Dedifferentiated amniotic fluid mesenchymal stem cell (primary cell): ENCODE results near the gene CNTN2.

Source experiments
- DNase-seq: peaks from one replicate; pipeline ENCODE4 v3.0.0-alpha.2; 2016; ENCODE audit errors: extremely low spot score

CNTN2 gene, protein sequence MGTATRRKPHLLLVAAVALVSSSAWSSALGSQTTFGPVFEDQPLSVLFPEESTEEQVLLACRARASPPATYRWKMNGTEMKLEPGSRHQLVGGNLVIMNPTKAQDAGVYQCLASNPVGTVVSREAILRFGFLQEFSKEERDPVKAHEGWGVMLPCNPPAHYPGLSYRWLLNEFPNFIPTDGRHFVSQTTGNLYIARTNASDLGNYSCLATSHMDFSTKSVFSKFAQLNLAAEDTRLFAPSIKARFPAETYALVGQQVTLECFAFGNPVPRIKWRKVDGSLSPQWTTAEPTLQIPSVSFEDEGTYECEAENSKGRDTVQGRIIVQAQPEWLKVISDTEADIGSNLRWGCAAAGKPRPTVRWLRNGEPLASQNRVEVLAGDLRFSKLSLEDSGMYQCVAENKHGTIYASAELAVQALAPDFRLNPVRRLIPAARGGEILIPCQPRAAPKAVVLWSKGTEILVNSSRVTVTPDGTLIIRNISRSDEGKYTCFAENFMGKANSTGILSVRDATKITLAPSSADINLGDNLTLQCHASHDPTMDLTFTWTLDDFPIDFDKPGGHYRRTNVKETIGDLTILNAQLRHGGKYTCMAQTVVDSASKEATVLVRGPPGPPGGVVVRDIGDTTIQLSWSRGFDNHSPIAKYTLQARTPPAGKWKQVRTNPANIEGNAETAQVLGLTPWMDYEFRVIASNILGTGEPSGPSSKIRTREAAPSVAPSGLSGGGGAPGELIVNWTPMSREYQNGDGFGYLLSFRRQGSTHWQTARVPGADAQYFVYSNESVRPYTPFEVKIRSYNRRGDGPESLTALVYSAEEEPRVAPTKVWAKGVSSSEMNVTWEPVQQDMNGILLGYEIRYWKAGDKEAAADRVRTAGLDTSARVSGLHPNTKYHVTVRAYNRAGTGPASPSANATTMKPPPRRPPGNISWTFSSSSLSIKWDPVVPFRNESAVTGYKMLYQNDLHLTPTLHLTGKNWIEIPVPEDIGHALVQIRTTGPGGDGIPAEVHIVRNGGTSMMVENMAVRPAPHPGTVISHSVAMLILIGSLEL

DNA sequence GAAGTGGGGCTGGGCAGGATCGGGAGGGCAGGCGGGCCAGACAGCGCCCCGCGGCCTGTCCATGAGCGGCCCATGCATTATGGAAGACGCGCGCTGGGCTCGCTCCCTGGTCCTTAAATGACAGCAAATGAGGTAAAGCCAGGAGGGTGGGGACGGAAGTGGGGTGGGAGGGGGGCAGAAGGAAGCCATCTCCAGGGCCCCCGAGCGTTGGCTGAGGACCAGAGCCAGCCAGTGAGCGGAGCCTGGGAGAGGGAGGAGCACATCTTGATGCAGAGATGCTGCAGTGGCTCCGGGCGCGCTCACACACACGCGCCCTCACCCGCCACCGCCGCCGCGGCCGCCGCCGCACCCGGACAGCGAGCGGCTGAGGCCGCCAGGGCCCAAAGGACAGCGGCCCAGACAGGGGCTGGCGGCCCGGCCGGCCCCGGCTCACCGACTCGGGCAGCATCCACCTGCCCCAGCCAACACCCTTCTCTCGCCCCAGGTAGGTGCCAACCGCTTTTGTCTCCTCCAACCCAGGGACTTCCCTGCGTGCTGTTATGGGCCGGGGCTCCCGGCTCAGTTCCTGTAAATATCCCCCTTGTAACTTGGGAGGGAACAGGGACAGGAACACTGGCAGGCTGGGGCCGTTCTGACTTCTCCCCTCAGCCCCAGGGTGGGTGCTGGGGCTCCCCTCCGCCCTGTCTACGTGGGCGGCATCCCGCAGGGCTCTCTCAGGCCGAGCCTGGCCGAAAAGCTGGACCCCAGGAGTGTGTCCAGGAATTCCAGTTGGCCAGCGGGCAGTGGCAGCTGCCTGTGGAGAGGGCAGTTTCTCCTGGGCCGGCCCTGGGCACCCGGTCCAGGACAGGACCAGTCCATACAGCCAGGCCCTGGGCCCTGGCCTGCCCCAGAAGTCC lies at the start of gene CNTN2:
TSS of gene CNTN2 (plus strand) at position 302 of the 896 bp plus-strand sequence. CDS start 9,974 bp downstream, outside the sequence.
- no peak for DNase-seq

DNA sequence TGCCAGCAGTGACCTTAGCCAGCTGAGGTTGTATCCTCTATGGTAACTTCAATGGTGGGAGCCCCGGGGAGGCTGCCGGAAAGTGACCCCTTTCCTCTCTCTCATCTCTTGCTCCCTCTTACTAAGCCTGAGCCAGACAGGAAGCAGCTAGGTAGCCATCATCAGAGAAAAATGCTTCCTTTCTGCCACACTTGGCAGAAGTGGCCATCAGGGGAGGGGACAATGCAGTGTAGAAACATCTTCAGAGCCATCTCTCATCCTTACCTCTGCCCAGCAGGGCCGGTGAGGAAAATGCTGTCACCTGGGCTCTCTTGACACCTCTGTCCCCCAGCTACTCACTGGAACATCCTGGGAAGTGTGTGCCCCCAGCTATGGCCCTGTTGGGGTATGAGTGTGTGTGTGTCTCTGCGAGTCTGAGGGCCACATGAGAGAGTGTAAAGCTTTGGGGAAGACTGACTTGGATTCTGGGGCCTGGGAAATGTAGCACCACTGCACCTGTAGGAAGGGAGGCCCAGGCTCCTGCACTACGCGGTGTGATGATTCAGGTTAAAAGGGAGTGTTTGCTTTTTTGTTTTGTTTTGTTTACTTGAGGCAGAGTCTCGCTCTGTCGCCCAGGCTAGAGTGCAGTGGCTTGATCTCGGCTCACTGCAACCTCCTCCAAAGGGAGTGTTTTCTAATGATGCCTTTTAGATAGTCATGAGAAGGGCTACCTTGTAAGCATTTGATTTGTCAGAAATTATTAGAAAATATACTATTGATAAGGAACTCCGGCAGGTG lies 48.7 kb upstream of the CNTN2 start:
- no peak for DNase-seq

DNA sequence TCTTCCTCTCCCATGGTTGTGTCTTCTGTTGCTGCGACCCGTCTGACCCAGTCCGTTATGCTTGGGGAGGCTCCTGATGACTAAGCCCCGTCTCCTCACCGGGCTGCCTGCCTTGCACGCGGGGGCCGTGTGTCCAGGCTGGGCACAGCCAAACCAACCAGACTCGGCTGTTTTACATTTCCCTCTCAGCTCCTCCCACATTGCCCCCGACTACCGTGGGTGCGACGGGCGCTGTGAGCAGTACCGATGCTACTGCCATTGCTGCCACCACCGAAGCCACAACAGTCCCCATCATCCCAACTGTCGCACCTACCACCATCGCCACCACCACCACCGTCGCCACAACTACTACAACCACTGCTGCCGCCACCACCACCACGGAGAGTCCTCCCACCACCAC lies 46.0 kb upstream of the CNTN2 start:
- DNase-seq: no peak

DNA sequence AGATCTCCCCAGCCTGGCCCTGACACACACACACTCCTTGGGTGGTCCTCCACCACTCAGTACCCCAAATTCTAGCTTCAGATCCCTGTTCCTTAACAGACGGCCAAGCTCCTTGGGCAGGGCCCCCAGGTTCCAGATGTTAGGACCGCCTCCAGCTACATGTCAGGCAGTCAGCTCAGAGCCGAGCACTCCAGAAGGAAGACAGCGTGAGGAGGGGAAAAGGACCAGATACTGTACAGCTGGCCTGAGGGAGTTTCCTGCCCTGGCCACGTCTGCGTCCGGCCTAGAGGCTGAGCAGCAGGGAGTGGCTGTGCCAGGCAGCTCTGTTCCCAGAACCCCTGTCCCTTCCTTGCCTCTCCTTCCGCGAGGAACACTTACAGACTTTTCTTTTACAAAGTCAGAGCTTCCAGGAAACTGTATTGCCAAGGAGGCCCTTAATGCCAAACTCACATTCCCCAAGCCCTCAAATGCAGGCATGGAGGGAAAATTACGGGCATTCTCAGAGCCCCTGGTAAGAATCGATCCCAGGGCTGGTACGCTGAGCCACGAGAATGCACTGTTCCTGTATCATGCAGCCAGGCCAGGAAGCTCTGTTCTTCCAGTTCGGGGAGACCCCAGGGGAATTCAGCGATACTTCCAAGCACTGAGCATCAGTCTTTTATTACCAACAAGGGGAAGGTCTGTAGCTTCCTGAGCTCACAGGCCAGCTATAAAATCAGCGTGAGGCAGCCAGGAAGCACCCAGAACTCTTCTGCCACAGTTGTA lies 45.2 kb upstream of the CNTN2 start:
- no peak for DNase-seq

DNA sequence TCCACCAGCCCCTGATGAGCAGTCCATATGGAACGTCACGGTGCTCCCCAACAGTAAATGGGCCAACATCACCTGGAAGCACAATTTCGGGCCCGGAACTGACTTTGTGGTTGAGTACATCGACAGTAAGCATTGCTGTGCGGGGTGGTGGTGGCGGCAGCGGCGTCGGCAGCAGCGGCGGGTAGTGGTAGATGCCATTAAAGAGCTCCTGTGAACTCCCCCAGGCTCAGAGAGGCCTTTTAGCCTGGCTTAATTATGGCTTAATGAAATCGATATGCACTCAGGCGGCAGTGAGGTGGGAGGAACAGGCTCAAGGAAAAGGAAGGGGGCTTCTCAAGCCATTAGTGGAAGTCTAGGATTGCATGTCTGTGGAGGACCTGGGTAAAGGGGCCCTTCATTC lies 41.9 kb upstream of the CNTN2 start:
- no peak for DNase-seq

DNA sequence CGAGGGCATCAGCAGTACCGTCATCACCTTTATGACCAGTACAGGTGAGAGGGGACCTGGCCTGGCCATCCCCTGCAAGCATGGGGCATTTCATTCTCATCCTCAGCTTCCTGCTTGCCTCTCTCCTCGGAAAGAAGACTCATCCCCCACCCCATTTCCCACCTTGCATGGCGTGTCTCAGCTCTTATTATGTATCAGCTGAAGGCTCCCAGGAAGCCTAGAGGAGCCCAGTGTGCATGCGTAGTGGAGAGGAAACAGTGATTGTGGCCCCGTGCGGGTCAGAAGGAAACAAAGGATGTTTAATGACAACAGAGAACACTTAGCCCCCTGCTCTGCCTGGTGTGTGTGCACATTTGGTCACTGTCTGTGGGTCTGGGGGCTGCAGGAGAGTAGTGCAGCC lies 40.3 kb upstream of the CNTN2 start:
- DNase-seq: no peak

DNA sequence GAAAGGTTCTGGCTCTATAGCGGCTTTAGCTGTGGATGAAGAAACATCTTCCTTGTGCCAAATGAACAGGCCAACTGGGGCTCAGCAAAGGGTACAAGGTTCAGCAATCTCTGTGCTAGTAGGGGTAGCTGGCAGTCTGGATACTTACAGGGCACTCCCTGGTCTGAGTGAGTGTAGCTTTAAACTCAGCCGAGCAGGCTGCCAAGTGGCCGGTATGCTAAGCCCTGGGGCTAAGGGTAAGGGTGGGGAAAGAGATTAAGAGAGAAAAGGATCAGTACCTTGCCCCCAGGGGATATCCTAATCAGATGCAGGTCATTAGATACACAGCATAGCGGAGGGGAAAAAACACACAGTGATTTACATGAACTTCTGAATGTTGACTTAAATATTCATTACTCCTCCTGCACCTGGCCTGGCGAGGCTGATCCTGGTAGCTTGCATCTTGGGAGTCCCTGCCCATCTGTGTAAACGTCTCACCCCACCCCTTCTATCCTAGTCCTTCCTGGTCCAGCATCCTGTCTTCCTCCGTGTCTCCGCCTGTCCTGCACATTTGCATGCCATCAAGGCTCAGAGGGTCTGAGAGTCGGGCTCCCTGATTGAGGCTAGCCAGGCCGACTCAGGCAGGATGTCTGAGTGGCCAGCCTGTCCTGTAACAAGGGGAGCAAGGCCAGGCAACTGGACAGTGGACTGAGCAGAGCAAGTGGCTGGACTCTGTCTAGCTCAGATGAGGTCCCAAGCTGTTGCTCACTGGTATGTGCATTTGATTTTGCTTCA lies 39.5 kb upstream of the CNTN2 start:
- DNase-seq: no peak

DNA sequence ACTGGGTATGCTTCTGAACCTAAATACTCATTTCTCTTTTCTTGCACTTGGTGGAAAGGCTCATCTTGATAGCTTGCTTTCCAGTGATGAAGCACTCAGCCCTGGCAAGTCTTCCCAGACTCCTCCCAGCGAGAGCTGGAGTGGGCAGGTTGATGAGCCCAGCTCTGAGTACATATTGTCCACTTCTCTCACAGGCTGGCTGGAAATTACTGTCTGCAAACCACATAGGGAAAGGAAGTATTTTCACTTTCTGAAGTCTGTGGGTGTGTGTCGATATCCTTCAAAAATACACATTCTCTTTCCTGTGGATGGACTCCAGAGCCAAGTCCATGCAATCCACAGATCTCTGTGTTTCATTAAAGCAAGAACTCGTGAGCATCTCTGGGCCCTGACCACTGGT lies 38.7 kb upstream of the CNTN2 start:
- no peak for DNase-seq

DNA sequence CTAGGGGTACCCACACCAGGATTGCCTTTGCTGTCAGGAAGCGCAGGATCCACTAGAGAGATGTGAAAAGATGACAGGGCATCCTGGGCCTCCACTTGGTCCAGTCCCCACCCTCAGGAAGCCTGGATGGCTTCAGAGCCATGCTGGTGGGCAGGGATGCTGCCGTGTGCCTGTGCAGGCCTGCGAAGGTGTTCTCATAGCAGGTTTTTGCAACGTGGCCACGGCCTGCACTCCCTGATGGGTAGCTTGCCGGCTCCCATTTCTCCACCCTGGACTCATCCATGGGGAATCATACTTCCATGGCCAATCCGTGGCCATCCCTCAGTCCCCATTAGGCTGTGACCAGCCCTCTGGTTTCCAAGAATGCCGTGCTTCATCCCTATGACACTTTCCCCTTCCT lies 34.1 kb upstream of the CNTN2 start:
- no peak for DNase-seq

DNA sequence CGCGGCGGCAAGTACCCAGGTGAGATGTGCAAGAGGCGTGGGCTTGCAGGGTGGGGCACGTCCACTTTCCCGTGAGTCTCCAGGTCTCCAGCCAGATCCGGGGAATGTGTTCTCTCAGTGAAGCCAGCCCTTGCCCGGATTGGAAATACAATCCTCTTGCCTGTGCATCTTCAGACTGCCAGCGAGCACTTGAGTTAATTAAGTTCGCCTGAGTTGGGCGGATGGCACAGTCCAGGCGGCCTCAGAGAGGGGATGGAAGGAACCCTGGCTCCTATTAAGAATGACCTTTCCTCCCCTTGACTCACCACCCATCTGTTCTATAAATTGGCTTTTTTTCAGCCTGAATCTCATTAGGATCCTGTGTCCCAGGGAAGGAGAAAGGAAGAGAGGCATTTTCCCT lies 33.3 kb upstream of the CNTN2 start:
- DNase-seq: no peak

DNA sequence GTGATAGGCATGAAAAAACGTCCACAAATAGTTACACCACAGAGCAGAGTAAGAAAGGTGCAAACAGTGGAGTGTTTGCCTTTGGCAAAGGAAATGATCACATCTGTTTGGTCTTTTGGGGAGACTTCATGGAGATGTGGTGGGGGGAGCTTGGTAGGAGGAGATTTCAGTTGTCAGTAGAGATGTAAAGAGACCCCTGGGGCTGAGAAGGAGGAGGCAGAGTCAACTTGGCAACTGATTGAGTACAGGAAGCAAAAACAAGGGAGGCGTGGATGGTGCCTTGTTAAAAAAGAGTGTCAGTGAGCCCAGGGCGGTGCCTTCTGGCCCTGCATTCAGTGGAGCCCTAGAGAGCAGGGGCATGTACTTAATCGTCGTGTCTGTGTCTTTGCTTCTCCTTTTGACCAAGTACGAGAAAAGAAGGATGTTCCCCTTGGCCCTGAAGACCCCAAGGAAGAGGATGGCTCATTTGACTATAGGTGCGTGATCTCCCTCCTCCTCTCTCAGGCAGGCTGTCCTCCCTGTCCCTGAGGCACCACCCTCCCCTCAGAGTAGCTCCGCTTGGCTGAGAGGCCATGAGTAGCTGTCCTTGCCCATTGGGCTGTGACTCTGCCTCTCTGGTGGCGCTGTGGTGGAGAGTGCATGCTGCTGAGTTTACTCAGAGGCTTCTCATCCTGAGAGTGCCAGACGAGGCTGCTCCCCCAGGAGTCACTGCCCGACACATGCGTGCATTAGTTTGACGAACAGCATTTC lies 30.4 kb upstream of the CNTN2 start:
- no peak for DNase-seq

DNA sequence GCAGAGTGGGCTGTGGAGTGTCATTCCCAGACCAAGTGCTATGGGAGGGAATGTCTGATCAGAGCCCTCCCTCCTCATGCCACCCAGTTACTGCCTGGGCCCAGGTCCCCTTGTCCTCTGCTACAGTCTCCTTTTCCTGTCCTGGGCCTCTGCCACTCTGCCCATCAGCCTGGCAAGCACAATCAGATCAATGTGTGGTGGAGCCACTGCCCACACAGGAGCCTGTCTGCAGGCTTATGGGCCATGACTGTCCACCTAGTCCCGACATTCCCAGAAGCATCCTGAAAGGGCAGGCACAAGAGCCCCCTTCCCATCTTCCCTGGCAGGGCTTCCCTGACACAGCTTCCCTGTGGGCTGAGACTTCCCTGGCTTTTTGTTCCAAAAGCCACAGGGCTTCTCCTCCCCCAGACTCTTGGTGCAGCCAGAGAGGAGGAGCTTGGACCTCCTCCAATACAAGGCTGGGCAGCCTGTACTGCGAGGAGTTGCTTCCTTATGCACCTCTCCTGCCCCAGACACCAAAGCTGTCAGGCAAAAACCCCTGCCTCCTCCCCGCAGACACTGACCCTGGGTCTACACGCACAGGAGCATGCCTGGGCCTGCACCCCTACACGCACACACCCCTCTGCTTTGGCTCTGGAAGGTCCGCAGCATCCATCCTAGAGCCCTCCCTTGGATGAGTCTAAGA lies 29.2 kb upstream of the CNTN2 start:
- DNase-seq: no peak

DNA sequence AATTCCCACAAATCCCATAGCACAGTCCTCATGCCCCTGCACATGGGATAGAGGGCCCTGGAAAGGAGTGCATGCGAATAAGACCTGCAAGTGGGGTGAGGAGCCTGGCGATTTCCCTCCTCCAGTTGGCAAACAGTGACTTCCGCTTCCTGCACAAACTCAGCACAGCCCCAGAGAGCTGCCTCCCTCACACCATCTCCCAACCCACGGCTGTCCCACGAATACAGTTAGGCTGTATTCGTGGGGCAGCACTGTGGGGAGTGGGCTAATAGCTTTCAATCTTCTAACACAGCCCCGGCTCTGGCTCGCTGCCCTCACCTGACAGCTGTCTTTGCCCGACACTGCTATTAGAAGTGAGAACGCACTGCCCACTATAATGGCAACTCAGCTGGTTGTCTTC lies 28.2 kb upstream of the CNTN2 start:
- no peak for DNase-seq

DNA sequence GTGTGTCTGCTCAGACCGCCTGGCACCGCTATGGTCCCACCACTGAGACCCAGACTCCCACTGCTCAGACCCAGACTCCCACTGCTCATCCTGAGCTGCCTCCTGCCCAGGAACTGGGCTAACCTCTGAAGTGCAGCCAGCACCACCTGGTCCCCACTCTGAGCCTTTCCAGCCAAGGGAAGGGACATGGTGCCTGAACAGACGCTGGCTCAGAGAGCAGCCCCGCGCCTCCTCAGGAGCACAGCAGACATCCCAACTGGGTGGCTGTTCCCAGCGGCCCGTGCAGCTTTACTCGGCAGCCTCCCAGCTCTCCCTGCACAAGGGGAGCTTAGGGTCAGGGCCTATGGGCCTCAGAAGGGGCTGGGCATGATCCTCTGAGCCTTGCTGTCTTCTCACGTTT lies 27.8 kb upstream of the CNTN2 start:
- no peak for DNase-seq

DNA sequence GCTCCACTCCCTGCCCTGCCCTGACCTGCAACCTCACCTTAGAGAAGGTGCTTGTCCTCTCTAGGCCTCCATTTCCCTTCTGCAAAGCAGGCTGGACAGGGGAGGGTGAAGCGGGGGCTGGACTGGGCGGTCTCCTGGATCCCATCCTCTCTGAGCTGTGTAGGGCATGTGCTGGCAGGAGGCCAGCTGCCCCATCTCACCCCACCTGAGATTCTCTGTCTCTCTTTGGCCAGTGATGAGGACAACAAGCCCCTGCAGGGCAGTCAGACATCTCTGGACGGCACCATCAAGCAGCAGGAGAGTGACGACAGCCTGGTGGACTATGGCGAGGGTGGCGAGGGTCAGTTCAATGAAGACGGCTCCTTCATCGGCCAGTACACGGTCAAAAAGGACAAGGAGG lies 26.9 kb upstream of the CNTN2 start:
- DNase-seq: no peak

DNA sequence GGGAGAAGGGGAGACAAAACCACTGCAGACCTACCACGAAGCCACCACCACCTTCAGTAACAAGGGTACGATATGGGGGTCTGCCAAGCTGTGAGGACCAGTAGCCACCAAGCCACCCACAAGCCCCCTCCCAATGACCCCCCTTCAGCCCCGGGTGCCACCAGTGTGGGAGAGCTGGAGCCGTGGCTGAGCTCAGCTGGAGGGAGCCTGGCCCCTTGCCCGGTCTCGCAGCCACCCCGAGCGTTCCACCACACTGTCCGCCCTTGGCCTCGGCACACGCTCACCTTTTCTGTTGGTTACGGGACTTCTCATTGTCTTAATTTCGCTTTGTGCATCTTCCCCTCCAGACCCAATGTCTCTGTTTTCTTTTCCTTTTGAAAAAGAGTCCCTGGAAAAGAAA lies 26.4 kb upstream of the CNTN2 start:
- DNase-seq: no peak

DNA sequence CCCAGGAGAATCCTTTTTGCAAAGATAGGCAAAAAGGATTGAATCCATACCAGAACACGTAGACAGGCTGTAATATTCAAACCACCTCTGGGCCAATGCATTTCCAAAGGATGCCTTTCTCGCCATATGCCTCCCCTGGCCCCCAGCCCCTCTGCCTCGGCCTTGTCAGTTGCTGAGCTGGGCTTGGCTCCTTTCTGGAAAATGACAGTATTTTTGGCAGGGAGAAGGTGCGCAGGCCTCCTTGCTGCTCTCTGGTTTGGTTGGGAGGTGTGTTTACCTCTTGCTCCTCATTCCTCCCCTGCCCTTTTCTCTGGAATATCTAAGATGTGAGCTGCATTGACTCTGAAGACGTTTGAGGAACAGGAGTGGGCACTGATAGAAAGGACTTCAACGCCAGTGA lies 26.0 kb upstream of the CNTN2 start:
- DNase-seq: no peak

DNA sequence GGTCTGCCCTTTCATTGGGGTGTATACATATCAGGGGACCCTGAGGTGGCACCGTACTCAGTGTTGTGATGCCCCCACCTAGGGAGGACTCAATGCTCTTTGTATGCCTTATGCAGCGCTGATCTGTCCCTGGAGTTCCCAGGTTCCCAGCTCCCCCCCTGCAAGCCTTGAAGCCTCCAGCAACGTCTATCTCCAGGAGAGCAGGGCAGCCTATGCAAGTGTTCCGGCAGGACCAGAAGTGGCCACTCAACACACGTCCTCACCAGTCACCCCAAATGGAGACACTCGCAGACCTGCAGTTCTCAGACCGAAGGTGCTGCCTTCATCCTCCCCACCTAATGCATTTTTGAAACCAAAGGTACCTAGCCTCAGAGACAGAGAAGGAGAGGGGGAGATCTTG lies 25.2 kb upstream of the CNTN2 start:
- DNase-seq: no peak
